ENCODE data around the gene FAM156B.

DNA sequence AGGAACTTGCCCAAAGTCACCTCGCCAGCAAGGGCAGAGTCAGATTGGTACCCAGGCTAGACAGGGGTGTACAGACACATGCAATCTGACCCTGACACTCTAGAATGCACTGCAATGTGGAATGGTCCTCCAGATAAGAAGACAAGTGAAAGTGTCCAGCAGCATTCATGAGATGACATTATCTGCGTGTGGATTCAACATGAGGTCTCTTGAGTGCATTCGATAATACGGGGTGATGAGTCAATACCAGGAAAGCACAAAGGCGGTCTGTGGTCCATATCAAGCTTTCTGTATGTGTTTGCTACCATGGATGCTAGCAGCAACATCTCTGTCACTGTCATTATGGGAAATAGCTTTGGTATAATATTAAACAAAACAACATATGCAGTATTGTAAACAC lies 22.5 kb upstream of the FAM156B start:
- no peak for TF ChIP-seq POLR2A (IDR thresholded peaks at IDR 0.05; ENCODE audit: low read depth, low read length)
- TF ChIP-seq, protein P1, sequence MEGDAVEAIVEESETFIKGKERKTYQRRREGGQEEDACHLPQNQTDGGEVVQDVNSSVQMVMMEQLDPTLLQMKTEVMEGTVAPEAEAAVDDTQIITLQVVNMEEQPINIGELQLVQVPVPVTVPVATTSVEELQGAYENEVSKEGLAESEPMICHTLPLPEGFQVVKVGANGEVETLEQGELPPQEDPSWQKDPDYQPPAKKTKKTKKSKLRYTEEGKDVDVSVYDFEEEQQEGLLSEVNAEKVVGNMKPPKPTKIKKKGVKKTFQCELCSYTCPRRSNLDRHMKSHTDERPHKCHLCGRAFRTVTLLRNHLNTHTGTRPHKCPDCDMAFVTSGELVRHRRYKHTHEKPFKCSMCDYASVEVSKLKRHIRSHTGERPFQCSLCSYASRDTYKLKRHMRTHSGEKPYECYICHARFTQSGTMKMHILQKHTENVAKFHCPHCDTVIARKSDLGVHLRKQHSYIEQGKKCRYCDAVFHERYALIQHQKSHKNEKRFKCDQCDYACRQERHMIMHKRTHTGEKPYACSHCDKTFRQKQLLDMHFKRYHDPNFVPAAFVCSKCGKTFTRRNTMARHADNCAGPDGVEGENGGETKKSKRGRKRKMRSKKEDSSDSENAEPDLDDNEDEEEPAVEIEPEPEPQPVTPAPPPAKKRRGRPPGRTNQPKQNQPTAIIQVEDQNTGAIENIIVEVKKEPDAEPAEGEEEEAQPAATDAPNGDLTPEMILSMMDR (conservative IDR thresholded peaks at IDR 0.05; ENCODE audit: low read depth, low read length): no peak
- TF ChIP-seq BHLHE40 (IDR thresholded peaks at IDR 0.05; ENCODE audit: low read depth, low read length): no peak
- TF ChIP-seq MAFK (IDR thresholded peaks at IDR 0.05; ENCODE audit: low read depth, low read length): no peak
- TF ChIP-seq, protein P2, sequence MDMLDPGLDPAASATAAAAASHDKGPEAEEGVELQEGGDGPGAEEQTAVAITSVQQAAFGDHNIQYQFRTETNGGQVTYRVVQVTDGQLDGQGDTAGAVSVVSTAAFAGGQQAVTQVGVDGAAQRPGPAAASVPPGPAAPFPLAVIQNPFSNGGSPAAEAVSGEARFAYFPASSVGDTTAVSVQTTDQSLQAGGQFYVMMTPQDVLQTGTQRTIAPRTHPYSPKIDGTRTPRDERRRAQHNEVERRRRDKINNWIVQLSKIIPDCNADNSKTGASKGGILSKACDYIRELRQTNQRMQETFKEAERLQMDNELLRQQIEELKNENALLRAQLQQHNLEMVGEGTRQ (IDR thresholded peaks at IDR 0.05; ENCODE audit: low read depth, low read length): no peak
- no peak for TF ChIP-seq RFX5 (IDR thresholded peaks at IDR 0.05; ENCODE audit: low read depth, low read length)
- TF ChIP-seq CEBPB (IDR thresholded peaks at IDR 0.05; ENCODE audit: low read depth, low read length): no peak
- no peak for TF ChIP-seq RCOR1 (IDR thresholded peaks at IDR 0.05; ENCODE audit: insufficient replicate concordance, low read length)
- TF ChIP-seq, protein P3, sequence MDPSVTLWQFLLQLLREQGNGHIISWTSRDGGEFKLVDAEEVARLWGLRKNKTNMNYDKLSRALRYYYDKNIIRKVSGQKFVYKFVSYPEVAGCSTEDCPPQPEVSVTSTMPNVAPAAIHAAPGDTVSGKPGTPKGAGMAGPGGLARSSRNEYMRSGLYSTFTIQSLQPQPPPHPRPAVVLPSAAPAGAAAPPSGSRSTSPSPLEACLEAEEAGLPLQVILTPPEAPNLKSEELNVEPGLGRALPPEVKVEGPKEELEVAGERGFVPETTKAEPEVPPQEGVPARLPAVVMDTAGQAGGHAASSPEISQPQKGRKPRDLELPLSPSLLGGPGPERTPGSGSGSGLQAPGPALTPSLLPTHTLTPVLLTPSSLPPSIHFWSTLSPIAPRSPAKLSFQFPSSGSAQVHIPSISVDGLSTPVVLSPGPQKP (IDR thresholded peaks at IDR 0.05; ENCODE audit: borderline replicate concordance, low read depth, low read length): no peak

Measured in IMR-90 (cell line).